GM19023 (cell line): ENCODE results near the gene ISG15.
"Not testable (repeated sequence)": the region's sequence is repeated elsewhere in the genome, so short reads cannot be mapped to it uniquely, and the experiment has no call there.

ENCODE experiments used
- ATAC-seq: cut with Tn5 transposase; IDR thresholded peaks from one replicate; pipeline ENCODE4 v1.9.1; 2021; ENCODE audit warnings: mild to moderate bottlenecking, moderate library complexity; ENCODE audit not compliant: unreplicated experiment

ISG15 gene

DNA sequence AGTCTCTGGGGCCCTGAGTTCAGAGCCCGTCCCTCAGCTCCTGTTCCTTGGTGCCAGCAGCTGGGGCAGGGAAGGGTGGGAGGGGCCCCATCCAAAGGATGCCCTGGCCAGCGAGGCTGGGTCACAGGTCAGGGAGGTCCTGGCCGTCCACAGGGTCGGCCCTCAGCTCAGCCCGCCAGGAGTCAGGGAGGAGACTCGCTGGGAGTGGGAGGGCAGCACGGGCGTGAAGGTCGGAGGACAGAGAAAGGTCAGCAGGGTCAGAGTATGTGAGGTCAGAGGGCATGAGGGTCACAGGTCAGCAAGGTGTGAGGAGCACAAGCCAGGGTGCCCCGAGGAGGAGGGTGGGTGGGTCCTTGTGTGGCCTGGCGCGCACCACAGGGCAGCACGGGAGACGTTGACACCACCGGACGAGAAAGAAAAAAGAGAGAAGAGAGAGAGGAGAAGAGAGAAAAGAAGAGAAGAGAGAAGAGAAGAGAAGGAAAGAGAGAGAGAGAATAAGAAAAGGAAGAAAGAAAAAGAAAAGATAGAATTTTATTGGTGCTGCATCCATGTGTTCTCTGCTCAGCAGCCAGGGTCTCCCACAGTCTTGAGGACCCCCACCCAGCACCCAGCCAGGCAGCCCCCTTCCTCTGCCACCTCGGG is 38.5 kb upstream of the ISG15 start:
- no peak for ATAC-seq

DNA sequence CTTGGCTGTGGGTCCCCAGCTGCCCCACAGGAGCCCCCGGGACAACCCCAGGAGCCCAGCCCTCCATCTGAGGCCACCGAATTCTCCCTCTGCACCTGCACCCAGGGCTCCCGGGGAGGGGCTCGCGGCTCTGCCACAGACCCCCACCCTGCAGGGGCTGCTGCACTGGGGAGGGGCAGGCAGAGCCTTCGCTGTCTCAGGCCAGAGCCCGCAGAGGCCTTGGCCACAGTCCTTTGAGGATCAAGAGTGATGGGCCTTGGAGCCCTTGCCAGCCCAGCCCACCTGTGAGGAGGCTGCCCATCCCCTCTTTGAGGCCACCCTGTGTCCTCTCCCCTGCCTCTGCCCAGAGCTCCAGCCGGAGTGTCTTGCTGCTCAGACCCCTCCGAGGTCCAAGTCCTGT is 37.9 kb upstream of the ISG15 start:
- ATAC-seq, result no peak

DNA sequence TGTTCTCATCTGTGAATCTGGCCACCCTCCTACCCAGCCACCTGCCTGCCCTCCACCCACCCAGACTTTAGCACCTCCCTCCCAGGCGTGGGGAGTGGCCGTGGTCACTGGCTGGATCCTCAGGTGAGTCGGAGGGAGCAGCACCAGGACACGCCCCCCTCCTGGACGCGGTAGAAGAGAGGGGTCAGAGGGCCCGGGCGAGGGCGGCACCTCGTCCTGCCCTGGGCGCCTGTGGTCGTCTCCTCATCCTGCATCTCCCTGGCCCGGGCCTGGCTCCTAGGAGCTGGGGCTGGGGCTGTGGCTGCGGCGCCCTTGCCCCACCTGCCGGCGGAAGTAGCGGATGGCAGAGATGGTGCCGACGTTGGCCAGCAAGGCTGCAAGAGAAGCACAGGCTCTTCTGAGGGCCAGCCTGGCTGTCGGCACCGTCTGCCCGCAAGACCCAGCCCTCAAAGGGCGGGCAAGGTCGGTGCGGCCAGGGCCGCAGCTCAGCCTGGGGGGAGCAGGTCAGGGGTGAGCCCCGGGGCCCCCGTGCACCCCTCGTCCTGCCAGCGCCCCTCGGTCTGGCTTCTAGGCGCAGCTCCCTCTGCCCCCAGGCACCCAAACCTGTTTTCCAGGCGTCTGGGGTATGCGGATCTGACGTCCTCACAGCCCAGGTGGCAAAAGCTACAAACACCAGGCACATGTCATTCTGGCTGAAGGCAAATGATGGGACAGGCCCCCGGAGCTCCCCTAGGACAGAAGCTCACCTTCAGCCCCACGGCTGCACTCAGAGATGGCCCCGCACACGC is 37.2 kb upstream of the ISG15 start:
- no peak for ATAC-seq

DNA sequence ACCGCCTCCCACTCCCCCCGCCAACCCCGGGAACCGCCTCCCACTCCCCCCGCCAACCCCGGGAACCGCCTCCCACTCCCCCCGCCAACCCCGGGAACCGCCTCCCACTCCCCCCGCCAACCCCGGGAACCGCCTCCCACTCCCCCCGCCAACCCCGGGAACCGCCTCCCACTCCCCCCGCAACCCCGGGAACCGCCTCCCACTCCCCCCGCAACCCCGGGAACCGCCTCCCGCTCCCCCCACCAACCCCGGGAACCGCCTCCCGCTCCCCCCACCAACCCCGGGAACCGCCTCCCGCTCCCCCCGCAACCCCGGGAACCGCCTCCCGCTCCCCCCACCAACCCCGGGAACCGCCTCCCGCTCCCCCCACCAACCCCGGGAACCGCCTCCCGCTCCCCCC is 36.5 kb upstream of the ISG15 start:
- not testable (repeated sequence) for ATAC-seq

DNA sequence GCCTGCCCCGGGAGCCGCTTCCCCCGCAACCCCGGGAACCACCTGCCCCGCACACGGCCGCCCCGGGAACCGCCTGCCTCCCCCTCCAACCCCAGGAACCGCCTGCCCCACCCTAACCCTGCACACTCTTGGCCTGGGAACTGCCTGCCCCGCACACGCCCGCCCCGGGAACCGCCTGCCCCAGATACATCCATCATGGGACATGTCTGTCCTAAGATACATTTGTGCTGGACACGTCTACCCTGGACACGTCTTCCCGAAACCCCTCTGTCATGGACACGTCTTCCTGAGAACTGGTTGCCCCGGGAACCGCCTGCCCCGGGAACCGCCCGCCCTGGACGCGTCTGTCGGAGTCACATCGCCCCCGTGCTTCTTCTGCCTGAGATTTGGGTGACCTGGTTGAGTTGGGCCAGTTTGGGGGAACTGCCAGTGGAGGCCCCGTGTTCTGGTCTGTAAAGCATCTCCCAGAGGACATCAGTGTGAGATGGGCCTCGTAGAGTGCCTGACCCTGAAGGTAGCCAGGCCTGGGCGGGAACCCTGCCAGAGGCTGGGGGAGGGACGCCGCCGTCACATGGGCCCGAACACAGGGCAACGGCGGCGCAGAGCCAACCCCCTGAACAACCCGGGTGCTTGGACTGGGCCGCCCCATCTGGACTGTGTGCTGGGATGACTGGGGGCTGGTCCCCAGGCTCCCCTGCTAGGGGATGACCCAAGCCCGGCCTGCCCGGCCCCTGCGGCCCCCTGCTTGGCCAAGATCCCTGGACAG is 35.0 kb upstream of the ISG15 start:
- ATAC-seq, result no peak

DNA sequence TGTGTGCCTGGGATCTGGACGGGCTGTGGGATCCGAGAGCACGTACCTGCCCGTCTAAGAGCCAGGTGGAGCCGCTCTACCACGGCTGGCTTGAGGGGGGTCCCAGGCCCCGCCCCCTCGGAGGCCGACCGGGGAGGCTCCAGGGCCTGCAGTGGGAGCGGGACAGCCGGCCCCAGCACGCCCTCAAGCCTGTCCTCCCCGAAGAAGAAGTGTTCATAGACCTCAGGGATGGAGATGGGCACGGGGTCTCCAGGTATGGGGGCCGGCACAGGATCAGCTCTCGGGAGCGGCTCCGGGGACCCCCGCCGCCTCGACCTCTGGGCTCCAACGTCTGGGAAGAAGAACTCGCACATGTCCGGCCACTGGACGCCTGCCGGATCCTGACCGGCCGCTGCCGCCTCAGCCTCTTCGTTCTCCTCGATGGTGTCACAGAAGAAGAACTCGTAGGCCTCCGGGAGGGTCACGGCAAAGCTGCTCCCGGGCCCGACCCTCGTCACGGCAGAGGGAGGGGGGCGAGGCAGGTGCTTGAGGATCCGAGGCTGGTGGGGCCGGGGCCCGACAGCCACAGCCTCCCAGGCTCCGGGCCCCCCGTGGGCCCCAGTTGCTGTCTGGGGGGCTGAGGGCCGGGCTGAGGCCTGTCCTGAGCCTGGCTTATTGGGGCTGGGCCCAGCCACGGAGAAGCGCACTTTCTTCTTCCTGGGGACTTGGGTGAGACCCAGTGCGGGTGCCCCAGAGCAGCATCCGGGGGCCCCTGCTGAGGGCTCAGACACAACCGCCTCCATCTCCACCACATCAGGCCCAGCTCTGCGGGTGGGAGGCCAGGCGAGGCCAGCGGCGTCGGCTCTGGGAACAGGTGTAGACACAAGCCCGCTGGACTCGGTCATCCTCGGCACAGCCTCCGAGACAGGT is 34.2 kb upstream of the ISG15 start:
- no peak for ATAC-seq

DNA sequence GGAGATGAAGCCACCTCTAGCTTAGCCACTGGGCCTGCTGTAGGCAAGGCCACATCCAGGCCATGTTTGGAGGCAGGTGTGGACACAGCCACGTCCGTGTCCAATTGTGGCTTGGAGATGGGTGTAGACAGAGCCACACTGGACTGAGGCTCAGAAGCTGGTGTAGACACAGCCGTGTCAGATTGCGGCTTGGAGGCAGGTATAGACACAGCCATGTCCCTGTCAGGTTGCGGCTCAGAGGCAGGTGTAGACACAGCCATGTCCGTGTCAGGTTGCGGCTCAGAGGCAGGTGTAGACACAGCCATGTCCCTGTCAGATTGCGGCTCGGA is 33.6 kb upstream of the ISG15 start:
- no peak for ATAC-seq

DNA sequence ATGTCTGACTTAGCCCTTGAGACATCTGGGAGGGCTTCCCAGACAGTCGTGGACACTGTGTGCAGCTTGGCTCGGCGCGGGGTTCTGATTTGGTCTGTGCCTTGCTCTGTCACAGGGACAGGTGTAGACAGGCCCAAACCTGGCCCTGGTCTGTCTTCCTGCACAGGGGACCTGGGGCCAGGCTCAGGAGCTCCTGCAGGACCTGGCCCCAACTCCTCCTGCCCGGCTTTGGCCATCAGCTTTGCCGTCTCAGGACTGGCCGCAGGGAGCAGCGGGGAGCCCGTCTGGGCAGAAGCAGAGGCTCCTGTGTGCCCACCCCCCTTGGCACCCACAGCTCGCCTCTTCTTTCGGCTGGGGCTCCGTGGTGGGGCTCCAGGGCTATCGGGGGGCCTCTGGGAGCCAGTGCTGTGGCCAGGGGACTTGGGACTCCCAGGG is 33.1 kb upstream of the ISG15 start:
- no peak for ATAC-seq

DNA sequence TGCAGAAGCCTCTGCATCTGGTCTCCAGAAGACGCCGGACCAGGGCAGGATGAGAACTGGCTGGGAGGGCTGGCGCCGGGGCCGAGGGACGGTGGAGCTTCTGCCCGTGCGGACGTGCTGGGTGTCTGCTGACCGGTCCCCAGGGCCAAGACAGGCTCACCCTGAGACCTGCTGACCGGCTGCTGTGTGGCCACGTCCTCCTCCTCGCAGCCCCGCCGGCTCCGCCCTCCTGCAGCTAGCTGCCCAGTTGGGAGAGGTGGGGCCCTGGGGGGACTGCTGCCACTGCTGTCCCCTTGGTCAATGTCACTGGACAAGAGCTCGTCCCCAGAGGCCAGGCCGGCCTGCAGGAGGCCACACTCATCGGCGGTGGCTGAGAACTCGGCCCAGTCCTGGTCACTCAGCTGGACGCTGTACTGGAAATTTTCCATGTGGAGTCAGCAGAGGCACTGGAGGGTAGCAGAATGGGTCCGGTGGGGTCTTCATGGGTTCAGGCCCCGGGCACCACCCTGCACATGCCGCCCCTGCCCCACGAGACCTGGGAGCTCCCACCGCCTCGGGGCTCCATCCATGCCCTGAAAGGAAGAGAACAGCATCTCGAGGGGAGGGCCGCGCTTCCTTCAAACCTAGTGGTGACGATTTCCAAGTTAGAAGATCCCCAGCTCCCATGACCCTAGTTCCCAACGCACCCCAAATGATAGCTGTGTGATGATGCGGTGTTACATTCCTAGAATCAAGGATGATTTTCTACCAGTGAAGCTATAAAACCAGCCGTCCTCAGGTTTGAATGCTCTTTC is 32.5 kb upstream of the ISG15 start:
- ATAC-seq, result no peak

DNA sequence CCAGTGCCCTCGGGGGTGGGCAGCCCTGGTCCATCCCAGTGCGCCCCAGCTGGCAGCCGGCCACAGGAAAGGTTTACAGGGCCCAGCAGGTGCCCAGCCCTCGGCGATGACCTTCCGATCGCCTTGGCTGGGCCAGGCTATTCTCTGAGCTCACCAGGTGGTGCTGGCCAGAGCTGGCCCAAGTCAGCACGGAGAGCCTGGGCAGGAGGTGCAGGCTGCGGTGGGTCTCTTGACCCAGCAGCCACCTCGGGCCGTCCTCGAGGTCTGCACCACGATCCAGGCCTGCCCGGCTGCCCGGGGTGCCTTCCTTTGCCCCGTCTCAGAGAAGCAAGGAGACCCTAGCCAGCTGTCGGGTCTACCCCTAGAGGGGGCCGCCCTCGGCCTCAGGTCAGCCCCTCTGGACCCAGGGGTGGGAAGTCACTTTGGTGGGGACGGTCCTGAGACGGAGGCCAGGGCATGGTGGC is 31.8 kb upstream of the ISG15 start:
- no peak for ATAC-seq

DNA sequence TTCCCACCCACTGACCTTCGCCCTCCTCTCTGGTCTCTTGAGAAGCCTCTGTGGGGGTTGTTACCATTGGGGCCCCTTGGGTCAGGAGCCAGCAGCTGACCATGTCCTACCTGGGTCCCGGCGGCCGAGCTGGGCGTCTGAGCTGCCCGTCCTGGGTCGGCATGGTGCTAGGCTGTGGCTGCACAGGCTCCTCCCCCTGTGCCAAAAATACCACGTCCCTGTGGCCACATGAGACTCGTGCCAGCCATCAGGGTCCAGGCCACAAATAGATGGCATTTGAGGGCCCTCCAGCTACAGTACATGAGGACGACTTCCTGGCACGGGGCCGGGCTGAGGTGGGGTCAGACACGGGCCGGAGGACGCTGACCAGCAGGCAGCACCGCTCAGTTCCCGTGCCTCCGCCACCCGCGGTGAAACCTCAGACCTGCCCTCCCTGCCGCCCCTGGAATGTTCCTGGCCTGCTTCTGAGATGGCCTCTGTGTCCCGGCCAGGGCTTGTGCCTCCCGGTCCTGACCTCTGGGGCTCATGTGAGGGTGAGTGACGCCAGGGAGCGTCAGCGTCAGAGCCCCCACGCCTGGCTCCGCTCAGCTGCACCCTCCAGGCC is 31.2 kb upstream of the ISG15 start, which contains the start of gene PERM1:
TSS of gene PERM1 (minus strand) at position 139 of the 604 bp plus-strand sequence. CDS start 1,064 bp downstream, outside the sequence.
- ATAC-seq, result no peak

DNA sequence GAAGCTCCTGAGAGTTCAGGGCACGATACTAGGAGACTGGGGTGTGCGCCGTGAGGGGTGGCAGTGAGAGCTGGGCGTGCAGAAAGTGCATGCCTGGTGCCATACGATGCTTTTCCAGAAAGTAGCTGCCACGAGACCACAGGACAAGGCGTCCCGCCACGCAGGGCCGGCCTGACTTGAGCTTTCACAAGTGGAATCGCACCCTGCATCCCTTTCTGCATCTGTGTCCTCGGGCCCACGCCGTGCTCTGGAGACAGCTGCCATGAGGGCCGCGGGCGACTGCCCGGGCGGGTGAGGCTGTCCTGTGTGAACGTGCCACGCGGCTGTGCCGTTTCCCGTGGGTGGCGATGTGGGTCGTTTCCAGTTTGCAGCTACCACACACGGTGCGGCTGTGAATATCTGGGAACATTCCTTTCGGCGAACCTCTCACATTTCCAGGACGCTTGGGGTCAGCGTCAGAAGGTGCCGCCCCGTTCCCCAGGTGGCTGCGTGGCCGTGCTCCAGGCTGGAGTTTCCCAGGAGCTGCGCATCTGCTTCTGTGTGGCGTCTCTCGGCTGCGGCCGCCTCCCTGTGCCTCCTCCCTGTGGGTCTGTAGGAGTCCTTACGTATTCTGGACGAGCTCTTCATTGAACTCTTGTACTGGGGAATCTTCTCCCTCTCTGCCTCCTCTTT is 30.4 kb upstream of the ISG15 start:
- no peak for ATAC-seq

DNA sequence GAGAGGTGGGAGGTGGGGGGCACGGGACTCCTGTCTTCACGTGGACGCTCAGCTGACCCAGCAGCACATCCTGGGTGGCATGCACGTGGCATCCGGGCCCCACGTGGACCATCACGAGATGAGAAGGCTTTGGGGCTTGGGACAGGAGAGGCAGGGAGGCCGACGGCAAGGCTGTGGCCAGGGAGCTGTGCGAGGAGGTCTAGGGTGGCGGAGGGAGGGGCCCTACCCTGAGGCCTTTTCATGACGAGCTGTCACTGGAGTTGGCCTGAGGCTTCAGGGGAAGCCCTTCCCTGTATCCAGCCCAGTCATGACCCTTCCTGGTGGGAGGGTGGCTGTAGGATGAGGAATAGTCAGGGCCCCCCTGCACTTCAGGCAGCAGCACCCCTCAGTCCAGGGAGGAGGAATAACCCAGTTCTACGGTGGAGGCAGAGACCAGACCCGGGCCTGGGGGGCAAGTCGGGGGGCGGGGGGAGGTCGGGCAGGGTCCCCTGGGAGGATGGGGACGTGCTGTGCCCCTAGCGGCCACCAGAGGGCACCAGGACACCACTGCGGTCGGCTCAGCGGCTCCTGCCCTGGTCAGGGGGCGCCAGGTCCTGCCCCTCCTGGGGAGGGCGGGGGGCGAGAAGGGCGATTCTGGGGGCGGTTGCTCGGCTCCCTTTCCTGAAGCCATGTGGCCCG is 29.4 kb upstream of the ISG15 start:
- no peak for ATAC-seq

DNA sequence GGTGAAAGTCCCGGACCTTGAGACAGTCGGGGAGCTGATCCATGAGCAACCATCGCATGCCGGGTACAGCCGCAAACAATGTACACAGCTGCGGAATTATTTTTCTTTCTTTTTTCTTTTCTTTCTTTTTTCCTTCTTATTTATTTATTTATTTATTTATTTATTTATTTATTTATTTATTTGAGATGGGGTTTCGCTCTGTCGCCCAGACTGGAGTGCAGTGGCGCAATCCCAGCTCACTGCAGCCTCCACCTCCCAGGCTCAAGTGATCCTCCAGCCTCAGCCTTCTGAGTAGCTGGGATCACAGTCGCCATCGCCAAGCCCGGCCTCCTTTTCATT is 28.9 kb upstream of the ISG15 start:
- no peak for ATAC-seq

DNA sequence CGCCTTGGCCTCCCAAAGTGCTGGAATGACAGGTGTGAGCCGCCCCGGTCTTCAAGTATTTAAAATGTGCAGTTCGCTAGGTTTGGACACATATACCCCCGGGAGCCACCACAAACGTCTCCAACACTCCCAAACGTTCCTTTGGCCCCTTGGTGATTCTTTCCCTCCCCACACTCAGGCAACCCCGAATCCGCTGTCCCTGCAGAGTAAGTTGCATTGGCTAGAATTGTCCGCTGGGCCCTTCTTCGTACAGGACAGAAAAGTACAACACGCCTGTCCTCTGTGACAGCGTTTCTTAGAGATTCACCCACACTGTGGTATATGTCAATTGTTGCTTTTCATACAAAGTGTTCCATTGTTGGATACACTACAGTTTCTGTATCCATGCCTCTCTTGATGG is 28.2 kb upstream of the ISG15 start:
- no peak for ATAC-seq

DNA sequence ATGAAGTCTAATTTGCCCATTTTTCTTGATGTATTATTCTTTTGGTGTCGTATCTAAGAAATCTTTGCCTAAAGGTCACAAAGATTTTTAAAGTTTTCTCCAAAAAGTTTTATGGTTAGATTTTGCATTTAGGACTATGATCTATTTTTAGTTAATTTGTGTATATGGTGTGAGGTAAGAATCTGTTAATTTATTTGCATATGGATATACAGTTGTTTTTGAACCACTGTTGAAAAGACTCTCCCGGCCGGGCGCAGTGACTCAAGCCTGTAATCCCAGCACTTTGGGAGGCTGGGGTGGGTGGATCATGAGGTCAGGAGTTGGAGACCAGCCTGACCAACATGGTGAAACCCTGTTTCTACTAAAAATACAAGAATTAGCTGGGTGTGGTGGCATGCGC is 25.2 kb upstream of the ISG15 start:
- not testable (repeated sequence) for ATAC-seq

DNA sequence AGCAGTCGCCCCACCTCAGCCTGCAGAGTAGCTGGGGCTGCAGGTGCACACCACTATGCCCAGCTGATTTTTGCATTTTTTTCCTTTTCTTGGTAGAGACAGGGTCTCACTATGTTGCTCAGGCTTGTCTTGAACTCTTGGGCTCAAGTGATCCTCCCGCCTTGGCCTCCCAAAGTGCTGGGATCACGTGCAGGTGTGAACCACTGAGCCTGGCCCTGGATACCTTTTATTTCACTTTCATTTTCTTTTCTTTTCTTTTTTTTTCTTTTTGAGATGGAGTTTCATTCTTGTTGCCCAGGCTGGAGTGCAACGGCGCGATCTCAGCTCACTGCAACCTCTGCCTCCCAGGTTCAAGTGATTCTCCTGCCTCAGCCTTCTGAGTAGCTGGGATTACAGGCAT is 22.0 kb upstream of the ISG15 start:
- ATAC-seq, result not testable (repeated sequence)

DNA sequence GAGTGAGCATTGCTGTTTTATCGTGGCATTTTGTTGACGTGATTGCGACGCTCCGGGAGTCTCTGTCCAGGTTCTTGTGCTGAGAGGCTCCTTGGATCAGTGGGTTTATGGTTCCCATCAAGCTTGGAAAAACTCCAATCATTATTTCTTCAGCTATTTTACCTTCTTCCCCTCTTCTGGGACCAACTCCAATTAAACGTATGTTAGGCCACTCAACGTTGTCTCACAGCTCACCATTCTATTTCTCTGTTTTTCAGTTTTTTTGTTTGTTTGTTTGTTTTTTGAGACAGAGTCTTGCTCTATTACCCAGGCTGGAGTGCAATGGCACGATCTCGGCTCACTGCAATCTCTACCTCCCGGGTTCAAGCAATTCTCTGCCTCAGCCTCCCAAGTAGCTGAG is 21.4 kb upstream of the ISG15 start:
- no peak for ATAC-seq

DNA sequence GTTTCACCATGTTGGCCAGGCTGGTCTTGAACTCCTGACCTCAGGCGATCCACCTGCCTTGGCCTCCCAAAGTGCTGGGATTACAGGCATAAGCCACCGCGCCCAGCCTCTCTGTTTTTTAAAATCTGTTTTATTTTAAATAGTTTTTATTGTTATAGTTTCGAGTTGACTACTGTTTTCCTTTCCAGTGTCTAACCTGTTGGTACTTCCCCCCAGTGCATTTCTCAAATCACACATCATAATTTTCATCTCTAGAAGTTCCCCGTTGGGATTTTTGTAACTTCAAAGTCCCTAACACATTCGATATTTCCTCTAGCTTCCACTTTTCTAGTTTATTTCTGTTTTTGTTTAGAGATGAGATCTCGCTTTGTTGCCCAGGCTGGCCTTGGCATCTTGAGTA is 20.9 kb upstream of the ISG15 start:
- ATAC-seq, result no peak
